ENCODE measurements around the gene GP1BA.

Gene GP1BA

GRCh38 chr17:4951486-4951885 is 19.4 kb downstream of the GP1BA start:
- no peak for DNase-seq

- no peak for DNase-seq
These were observed 21.4 kb downstream of the GP1BA start for GRCh38 chr17:4953451-4953961.

DNA sequence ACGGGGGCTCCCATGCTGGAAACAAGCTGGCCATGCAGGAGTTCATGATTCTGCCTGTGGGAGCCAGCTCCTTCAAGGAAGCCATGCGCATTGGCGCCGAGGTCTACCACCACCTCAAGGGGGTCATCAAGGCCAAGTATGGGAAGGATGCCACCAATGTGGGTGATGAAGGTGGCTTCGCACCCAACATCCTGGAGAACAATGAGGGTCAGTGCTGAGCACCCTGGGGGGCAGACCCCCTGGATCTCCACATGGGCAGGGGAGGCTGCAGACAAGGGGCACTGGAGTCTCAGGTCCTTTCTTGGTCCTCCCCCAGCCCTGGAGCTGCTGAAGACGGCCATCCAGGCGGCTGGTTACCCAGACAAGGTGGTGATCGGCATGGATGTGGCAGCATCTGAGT is 23.0 kb downstream of the GP1BA start:
- no peak for DNase-seq

DNA sequence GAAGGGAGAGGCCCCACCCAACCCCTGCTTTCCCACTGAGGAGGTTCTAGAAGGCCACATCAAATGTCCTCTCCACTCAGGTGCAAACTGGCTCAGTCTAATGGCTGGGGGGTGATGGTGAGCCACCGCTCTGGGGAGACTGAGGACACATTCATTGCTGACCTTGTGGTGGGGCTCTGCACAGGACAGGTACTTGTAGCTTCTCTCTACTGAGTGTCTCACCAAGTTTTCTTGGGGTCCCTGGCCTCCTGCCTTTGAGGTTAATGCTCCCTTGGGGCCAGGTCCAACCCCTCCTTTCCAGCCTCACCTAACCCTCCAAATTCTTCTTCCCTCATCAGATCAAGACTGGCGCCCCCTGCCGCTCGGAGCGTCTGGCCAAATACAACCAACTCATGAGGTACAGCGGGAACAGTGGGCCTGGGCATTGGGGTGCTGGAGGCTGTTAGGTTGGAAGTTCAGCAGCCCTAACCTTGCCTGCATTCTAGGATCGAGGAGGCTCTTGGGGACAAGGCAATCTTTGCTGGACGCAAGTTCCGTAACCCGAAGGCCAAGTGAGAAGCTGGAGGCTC is 24.5 kb downstream of the GP1BA start:
- DNase-seq = no peak

DNA sequence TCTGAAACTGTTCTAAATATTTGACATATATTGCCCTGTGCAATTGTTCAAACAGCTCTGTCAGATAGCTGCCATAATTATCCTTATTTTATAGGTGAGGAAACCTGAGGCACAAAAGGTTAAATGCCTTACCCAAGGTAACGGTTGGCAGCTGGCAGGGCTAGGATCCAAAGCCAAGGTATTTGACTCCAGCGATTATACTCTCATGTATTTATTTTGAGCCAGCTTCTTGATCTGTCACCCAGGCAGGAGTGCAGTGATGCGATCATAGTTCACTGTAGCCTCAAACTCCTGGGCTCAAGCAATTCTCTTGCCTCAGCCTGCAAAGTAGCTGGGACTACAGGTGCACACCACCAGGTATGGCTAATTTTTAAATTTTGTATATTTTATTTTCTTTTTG is 26.0 kb downstream of the GP1BA start:
- DNase-seq = peak; percentile 28

GRCh38 chr17:4959261-4959965 is 27.3 kb downstream of the GP1BA start:
- DNase-seq = no peak

DNA sequence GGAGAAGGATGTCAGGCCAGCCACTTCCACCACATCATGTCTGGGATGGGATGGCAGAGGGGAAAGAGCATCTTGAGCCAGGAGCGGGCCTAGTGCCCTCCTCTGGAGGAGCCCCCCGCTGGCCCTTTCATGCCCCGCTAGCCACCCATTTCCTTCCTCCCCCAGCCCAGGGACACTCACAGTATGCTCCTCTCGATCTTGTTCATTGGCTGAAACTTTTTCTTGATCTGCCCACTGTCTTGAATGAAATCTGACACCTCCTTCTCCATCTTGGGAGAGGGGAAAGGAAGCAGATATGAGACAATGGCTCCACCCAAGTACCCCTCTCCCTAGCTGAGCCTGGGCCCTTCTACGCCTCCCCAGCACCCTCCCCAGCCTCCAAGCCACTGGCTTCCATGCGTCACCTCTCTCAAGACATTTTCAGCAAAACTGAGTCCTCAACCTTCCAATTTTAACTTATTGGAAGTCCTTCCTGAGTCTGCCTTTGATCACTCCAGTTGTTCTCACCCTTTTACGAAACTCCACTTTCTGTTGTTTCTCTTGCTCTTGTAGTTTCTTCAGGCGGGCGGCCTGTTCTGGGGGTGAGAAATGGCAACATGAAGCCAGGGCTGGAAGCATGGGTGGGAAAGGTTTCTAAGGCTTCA is 28.3 kb downstream of the GP1BA start:
- DNase-seq = no peak

- no peak for DNase-seq
These were observed 33.4 kb downstream of the GP1BA start for GRCh38 chr17:4965311-4965986.

GRCh38 chr17:4966844-4967538 is 34.9 kb downstream of the GP1BA start:
- DNase-seq = peak; percentile 100

DNA sequence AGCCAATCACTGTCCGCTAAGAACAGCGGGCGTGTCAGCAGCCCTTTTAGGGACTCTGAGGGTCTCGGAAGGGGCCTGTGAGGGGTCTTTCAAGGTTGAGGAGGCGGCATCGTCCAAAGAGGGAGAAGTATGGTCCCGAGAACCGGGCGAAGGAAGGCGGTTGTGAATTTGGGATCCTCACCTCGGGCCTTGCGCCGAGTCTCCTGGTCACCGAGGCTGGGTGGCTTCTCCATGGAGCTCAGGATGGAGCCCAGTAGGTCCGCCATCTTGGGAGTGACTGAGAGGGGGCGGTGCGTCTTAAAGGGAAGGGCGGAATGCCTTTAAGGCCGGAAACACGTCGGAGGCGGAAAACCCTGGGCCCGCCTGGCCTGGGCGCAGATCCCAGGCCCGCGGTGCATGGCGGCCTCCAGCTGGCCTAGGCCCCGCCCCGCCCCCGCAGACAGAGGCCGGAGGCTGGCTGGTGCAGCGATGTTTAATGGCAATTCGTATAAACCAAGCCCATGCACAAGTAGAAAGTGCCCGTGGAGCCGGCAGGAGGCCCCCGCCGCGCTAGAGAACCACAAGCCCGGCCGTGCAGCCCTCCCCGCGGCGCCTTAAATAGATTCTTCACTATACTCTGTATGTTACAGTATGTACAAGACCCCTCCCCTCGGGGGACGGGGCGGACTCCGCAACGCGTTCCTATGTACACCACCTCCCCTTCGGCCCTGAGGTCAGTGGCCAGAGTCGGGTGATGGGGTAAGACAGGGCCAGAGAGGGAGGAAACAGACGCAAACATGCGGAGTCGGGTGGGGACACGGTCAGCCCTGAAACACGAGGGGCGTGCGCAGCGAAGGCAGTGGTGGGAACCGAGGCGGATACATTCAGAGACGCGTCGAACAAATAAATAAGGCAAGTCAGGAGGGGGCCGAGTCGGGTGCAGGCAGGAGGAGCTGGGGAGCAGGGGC is 35.7 kb downstream of the GP1BA start, which contains the start of gene SPAG7:
SPAG7 (minus strand) TSS at position 279 of the 947 bp plus-strand sequence; CDS start at position 266, 13 bp downstream.
- DNase-seq = peak; percentile 96

- no peak for DNase-seq
These were observed 36.5 kb downstream of the GP1BA start for GRCh38 chr17:4968486-4969046.

GRCh38 chr17:4969047-4969550 is 37.0 kb downstream of the GP1BA start:
- no peak for DNase-seq

- no peak for DNase-seq
These were observed 37.6 kb downstream of the GP1BA start for GRCh38 chr17:4969551-4970173.

DNA sequence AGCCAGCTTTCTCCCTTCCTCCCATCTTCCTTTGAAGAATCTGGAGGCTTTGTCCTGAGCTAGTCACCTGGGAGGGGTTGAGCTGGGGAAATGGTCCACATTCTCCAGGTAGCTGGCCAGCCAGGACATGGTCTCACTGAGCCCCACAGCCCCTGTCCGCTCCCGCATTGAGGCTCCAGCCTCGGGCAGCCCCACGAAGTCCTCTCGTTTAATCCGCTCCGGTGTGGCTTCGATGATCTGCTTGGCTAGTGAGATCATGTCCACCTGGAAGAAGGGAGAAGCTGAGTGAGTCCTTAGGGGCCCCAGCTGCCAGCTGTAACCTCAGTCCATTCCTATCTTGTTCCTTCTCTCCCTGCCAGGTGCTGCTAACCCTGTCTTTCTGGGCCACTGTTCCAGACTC is 38.2 kb downstream of the GP1BA start:
- no peak for DNase-seq

DNA sequence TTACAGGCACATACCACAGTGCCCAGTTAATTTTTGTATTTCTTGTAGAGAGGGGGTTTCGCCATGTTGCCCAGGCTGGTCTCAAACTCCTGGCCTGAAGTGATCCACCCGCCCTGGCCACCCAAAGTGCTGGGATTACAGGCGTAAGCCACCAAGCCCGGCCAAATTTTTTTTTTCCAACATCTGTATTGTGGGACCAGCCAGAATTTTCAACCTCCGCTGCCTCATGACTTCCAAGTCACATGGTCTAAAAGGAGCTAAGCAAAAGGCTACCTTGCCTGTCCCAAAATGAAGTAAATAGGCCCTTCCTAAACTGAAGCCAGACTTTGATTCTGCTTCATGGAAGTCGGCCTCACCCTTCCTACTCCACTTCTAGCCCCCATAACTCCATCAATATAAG is 39.7 kb downstream of the GP1BA start:
- no peak for DNase-seq

GRCh38 chr17:4972322-4972721 is 40.2 kb downstream of the GP1BA start:
- DNase-seq = no peak

DNA sequence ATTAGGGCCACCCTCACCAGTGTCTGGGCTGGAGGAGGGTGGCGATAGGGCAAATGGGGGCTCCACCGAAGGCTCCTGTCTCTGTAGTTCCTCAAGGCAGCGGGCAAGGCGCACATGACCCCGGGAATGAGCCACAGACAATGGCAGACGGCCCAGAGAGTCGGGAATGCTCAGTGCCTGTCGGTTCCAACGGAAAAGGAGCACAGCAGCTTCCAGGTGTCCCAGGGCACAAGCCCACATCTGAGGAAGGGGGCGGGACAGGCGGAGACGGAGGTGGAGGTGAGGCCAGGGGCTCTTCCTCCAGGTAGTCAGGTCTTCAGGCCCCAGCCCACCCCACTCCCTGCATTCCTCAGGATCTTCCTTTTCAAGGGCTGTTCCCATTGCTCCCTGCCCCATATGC is 40.7 kb downstream of the GP1BA start:
- no peak for DNase-seq

GRCh38 chr17:4973256-4974114 is 41.4 kb downstream of the GP1BA start:
- no peak for DNase-seq

- DNase-seq = no peak
These were observed 42.1 kb downstream of the GP1BA start for GRCh38 chr17:4974115-4974670.

Data from NCI-H1105 treated with DMSO at 0.1 percent for 48 hours (cell line).